Activated CD4-positive, alpha-beta T cell treated with anti-CD3 and anti-CD28 coated beads, Interleukin-2, amount 50 U/mL, for 16 hours (primary cell): ENCODE results near the gene TSGA10IP.
A peak's percentile ranks its signal among the peaks of the same experiment; 100 is the strongest.
"Not testable (repeated sequence)": the region's sequence is repeated elsewhere in the genome, so short reads cannot be mapped to it uniquely, and the experiment has no call there.

Experiments used
- DNase-seq: peaks from one replicate; pipeline ENCODE4 v3.0.0-alpha.2; 2020

Gene TSGA10IP

GRCh38 chr11:65947603-65948125, 2.4 kb downstream of the TSGA10IP start:
- no peak for DNase-seq

DNA sequence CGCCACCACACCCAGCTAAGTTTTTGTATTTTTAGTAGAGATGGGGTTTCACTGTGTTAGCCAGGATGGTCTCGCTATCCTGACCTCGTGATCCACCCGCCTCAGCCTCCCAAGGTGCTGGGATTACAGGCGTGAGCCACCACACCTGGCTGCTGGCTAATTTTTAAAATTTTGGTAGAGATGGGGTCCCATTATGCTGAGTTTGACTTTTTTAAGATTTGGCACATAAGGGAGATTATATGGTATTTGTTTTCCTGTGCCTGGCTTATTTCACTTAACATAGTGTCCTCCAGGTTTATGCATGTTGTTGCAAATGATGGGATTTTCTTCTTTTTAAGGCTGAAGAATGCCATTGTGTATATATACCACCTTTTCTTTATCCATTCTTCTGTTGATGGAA, 5.4 kb downstream of the TSGA10IP start:
- DNase-seq, result not testable (repeated sequence)

DNA sequence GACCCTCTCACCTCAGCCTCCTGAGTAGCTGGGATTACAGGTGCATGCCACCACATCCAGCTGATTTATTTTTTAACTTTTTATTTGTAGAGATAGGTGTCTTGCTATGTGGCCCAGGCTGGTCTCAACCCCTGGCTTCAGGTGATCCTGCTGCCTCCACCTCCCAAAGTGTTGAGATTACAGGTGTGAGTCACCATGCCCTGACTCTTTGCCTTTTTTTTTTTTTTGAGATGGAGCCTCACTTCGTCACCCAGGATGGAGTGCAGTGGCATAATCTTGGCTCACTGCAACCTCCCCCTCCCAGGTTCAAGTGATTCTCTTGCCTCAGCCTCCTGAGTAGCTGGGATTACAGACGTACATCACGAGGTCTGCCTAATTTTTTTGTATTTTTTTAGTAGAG, 6.4 kb downstream of the TSGA10IP start:
- not testable (repeated sequence) for DNase-seq

GRCh38 chr11:65952052-65952521, 6.8 kb downstream of the TSGA10IP start:
- DNase-seq, result no peak

DNA sequence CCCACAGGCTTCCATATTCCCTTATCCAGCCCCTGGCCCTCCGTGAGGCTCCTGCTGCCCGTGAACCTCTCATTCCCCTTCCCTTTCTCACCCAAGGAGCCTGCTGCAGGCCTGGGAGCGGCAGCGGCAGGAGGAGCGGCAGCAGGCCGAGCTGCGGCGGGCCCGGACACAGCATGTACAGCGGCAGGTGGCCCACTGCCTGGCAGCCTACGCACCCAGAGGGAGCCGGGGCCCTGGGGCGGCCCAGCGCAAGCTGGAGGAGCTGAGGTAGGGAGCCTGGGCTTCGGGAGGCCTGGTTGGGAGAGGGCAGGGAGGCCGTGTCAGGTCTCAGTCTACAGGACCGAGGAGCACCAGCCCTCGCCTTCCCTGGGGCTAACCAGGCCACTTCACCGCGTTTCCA, 8.2 kb downstream of the TSGA10IP start:
- DNase-seq, result no peak

- no peak for DNase-seq
These were observed 9.5 kb downstream of the TSGA10IP start for GRCh38 chr11:65954771-65955170.

DNA sequence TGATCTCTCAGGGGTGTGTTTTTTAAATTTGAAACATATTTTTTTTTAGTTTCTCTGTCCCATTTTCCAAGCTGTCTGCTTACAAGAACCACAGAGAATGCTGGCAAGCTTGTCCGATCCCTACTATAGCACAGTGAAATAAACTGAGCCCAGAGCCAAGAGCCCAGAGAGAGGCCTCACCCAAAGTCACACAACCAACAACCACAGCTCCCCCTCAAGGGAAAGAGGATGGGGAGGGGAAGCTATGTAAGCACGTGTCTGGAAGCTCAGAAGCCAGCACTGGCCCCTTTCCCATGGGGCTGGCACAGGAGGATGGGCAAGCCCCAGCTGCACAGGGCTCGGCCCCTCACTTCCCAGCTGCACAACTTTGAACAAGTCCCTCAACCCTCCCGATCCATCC, 13.0 kb downstream of the TSGA10IP start:
- no peak for DNase-seq

DNA sequence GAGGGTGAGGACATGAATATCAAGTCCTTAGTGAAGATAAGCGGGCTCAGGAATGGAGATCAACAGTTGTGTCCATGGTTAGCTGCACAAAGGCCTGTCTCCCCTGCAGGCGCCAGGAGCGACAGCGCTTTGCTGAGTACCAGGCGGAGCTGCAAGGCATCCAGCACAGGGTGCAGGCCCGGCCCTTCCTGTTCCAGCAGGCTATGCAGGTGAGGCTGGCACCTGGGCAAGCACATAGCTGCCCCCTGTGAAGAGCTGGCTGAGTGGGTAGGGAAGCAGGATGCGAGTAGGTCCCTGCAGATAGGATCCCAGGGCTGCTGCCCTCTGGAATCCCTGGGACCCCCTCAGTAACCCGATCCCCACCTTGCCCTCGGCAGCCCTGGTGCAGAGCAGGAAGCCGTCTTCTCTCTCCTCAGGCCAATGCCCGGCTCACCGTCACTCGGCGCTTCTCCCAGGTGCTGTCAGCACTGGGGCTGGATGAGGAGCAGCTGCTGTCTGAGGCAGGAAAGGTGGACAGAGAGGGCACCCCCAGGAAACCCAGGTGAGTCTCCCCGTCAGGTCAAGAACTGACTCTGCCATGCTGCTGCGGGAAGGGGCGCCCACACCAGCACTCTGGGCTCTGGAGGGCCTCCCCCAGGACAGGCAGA, 13.6 kb downstream of the TSGA10IP start:
- DNase-seq, result no peak

DNA sequence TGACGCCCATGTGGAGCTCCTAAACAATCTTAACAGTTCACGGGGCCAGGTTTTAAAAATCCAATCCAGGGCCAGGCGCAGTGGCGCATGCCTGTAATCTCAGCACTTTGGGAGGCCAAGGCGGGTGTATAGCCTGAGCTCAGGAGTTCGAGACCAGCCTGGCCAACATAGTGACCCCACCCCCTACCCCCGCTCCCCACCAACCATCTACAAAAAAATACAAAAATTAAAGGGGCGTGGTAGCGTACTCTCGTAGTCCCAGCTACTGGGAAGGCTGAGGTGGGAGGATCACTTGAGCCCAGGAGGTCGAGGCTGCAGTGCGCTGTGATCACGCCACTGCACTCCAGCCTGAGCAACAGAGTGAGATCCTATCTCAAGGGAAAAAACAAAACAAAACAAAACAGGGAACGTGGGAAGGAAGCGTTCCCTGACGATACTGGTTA, 15.6 kb downstream of the TSGA10IP start:
- DNase-seq, result no peak

- DNase-seq, result peak; percentile 99
These were observed 16.2 kb downstream of the TSGA10IP start, which contains the start of gene SART1 for GRCh38 chr11:65961267-65962140. Gene SART1, plus strand, starts transcription at chr11:65961734. Its CDS starts 47 bp downstream, at chr11:65961781.

GRCh38 chr11:65962141-65962564, 16.9 kb downstream of the TSGA10IP start:
- DNase-seq, result no peak

GRCh38 chr11:65964906-65965305, 19.6 kb downstream of the TSGA10IP start:
- no peak for DNase-seq

DNA sequence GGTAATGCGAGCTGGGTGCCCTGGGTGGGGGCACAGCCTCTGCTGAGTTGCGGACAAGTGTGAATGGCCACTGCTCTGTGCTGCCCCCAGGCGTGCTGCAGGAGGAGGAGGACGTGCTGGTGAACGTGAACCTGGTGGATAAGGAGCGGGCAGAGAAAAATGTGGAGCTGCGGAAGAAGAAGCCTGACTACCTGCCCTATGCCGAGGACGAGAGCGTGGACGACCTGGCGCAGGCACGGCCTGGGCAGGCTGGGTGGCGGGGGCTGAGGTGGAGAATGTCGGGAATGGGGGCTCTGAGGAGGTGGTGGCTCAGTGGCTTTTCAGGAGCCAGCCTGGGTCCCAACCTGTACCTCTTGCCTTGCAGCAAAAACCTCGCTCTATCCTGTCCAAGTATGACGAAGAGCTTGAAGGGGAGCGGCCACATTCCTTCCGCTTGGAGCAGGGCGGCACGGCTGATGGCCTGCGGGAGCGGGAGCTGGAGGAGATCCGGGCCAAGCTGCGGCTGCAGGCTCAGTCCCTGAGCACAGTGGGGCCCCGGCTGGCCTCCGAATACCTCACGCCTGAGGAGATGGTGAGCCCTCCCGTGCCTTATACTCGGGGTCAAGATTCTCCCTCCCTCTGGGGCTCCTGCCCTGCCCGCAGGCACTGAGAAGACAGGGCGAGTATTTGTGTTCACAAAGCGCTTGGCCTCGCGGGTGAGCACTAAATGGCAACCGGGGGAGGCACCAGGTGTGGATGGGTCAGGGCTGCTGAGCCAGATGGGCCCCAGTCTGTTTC, 20.9 kb downstream of the TSGA10IP start:
- no peak for DNase-seq

- no peak for DNase-seq
These were observed 22.2 kb downstream of the TSGA10IP start for GRCh38 chr11:65967329-65967934.

DNA sequence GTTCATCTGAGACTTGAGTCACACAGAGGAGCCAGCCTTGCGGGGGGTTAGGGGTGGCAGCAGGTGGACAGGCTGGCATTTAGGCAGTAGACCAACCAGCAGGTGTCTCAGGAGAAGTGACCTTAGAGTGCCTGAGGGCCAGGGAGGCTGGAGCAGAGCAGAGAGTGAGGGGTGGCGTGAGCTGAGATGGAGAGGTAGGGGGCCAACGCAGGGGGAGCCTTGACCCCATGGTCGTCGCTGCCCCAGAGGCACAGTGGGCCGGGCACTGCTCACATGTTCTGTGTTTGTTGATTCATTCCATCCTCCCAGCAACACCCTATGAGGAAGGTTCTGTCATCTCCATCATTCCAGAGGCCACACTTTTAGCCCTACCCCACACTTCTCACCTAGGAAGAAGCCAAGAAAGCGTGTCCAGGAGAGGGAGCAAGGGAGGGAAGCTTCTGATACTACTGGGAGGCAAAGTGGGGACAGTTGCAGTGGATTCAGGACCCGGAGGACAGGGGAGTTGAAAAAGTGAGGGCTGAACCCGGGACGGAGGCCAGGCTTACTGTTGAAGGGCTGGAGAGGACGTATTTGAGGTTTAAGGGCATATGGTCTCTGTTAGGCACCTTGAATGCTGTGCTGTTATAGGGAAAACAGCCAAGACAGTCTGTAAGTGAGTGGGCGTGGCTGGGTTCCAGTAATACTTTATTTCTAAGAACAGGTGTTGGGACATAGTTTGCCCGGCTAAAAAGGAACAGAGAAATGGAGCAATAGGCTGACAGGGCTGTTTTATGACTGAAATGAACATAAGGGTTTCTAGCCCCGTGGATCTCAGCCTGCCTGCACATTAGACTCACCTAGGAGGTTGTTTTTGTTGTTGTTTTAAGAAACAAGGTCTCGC, 23.6 kb downstream of the TSGA10IP start:
- DNase-seq, result no peak

DNA sequence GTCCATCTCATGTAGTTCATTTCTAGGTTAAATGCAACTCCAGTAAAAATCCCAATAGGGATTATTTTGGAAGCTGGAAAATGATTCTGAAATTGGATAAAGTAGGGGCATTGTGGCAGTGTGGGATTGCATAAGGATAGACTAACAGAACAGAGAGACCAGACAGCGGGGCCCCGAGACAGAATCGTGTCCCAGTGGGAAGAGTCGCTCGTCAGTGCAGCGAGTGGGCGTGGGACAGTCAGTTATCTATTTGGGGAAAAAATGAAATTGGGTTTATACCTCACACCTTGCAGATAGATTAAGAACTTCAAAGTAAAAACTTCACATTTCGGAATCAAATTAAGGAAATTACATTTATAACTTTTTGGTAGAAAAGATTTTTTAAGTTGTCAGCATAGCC, 26.8 kb downstream of the TSGA10IP start:
- DNase-seq, result no peak

DNA sequence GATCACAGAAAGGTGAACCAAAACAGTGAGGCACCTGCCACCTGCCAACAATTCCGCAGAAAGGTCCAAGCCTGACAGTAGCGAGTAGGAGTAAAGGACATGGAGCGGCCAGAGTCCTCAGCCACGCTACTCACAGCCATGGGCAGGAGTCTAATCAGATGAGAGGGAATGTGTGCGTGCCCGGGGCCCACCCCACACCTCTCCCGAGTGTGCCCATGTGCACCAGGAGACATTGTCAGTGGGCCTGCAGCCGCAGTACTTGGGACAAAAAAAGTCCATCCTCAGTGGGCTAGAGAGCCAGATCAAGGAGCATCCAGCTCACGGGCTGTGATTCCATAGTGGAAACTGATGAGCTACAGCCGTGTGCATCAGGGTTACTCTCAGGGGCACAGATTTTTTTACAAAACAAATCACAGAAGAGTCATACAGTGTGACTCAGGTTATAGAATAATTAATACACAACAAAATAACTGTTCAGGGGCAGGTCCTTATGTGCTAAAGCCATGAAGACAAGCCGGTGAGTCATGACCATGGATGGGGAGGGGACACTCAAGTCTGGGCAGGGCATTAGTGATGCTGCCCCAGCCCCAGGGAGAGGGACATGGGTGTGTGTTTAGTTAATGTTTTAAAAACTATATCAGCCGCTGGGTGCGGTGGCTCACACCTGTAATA, 28.3 kb downstream of the TSGA10IP start:
- DNase-seq, result no peak

GRCh38 chr11:65975771-65976170, 30.5 kb downstream of the TSGA10IP start:
- DNase-seq, result no peak

- DNase-seq, result no peak
These were observed 31.2 kb downstream of the TSGA10IP start for GRCh38 chr11:65976216-65977176.
